Measurements from ENCODE around the gene CDC42.

CDC42 gene

GRCh38 chr1:22038036-22038435 is 14.5 kb upstream of the CDC42 start:
- DNase-seq, result no peak

DNA sequence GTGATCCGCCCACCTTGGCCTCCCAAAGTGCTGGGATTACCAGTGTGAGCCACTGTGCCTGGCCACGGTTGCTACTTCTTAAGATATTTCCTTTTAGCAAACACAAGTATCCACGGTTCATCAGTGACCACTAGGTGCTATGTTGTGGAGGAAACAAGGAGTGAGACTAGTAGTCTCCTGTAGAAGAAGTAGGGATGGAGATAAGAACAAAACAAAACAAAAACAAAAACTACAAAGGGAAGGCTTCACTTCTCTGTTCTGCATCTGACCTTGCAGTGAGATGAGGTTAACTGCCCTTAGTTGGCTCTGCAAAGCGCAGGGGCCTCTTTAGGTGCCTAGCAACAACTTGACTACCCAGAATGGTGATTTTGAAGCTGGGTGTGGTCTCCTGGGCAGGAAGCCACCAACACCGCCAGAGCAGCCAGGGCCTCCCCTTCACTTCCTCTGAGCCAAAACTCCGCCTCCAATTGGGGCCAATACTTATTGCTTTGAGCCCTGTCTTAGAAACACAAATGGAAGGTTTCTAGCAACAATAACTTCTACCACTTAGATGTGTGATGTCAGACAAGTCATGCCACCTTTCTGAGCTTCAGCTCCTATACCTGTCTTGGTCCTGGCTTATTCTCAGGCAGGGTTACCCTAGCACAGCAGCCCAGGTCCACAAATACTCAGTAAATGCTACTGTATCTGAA is 12.8 kb upstream of the CDC42 start:
- peak; percentile 97 for DNase-seq

GRCh38 chr1:22040286-22040623 is 12.3 kb upstream of the CDC42 start:
- no peak for DNase-seq

DNA sequence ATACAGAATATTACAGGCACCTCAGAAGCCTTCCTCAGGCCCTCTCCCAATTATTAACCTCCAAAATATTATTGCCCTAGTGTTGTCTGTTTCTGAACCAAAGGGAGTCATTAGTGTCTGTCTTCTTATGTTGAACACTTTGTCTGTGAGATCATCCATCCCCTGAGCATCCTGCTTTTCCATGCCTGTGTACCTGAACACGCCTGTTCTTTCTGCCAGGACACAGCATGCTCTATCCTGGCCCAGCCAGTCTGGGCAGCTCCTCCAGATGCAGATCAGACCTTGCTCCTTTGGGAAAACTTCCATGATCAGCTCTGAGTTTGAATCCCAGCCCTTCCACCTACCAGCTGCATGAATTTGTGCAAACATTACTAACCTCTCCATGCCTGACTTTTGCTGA is 11.0 kb upstream of the CDC42 start:
- no peak for DNase-seq

- peak; percentile 99 for DNase-seq
Observed at GRCh38 chr1:22043198-22043769, 9.2 kb upstream of the CDC42 start.

DNA sequence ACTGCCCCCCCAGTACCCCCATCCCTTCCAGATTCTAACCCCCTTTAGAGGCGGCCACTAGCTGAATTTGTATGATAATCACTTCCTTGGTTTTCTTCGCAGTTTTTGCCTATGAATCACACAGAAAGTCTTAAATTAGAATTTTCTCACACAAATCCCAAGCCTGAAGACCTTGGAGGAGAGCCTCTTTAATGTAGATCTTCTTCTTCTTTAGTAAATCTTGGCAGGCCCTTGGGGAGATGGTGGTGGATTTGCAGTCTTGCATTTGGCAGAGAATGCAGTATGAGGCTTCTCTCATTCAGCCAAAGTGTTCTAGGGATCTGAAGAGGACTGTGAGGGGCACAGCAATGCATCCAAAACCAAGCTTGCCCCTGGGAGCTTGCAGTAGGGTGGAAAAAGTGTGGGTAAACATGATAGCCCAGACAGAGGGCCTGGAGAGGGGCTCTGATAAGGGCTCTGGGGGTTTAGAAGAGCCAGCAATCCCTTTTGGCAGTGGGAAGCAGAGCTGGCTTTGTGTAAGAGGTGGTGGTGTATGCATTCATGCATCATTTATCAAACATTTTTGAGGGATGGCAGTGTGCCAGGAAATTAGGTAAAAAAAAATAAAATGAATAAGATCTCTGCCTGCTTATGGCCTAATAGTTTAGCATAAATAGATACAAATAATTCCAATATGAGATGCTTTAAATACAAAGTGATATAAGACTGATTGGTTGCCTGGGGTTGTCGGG is 7.7 kb upstream of the CDC42 start:
- DNase-seq, result peak; percentile 99

- no peak for DNase-seq
Observed at GRCh38 chr1:22045604-22046228, 6.8 kb upstream of the CDC42 start.

DNA sequence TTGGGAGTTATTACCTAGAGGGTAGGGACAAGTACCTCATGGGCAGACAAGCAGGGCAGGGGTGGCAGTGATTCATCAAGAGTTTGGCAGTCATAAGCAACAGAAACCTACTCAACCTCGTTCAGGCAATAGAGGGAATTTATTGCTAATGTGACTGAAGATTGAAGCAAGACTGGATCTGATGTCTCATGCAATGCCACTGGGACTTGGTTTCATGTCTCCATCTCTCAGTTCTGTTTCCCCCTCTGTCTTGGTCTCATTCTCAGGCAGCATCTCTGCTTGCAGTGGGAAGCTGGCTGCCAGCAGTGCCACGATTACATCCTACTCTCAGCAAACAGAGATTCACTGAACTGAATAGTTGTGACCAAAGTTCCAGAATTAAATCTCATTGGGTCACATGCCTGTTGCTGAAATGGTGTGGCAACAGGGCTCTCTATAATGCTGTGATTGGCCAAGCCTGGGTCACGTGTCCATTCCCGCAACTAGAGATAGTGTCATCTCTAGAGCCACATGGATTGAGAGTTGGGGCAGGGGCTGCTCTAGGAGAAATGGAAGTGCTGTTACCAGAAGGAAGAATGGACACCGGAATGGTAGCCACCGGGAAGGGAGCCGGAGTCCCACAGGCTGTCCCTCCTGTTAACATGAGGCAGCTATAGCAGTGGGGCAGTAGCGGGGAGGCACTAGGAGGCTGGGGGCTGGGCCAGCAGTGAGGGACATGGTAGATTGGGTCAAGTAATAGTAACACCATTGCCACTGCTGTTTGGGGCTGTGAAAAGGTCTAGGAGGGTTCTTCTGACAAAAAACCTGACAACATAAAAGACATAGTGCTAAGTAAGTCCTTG is 3.9 kb upstream of the CDC42 start:
- DNase-seq, result no peak

- no peak for DNase-seq
Observed at GRCh38 chr1:22050330-22050729, 2.2 kb upstream of the CDC42 start.

DNA sequence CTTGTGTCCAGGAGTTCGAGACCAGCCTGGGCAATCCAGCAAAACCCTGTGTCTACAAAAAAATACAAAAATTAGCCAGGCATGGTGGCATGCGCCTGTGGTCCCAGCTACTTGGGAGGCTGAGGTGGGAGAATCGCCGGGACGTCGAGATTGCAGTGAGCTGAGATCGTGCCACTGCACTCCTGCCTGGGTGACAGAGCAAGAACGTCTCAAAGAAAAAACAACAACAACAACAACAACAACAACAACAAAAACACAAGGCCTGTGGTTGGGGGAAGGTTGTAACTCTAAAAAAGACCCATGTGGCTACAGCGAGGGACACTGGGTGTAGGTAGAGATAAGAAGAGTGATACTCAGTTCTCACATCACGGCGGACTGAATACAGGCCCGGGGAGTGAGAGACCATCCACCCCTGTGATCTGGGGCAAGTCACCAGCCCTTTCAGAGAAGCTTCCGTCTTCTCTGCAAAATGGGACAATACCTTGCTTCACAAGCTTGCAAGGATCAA is 848 bp upstream of the CDC42 start:
- DNase-seq, result no peak

DNA sequence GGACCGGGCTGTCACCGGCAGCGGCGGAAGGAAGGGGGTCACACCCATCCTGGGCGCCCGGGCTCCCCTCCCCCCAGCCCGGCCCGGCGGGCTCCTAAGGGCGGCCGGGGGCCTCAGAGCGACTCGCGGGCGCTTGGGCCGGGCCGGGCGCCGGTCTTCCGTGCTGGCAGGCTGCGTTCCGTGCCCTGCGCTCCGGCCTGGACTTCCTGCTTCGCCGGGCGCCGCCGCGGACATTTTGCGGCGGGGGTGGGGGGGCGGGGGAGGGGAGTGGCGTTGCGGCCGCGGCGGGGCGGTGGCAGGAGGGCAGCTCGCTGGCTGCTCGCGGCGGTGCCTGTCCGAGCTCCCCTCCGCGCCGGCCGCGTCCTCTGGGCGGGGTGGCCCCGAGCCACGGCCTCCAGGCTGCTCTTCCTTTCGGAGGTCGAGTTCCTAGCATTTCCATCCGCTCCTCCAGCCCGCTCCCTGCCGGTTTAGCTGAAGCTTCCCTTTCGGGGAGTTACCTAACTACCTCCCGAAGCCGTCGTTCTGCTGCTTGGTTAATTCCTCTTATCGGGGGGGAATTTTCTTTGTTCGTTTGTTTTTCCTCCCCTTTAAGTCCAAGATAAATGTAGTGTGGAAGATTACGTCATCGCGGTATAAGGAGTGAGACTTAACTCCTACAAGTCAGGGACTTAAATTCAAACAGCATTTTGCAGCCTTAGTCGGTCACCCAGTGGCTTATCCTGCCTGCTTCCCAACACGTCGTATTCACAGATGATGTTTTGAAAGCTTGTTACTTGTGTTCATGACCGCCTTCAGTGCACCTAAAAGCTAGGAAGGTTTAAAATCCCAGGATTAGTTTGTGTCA is 730 bp downstream of the CDC42 start:
- DNase-seq, result peak; percentile 75

DNA sequence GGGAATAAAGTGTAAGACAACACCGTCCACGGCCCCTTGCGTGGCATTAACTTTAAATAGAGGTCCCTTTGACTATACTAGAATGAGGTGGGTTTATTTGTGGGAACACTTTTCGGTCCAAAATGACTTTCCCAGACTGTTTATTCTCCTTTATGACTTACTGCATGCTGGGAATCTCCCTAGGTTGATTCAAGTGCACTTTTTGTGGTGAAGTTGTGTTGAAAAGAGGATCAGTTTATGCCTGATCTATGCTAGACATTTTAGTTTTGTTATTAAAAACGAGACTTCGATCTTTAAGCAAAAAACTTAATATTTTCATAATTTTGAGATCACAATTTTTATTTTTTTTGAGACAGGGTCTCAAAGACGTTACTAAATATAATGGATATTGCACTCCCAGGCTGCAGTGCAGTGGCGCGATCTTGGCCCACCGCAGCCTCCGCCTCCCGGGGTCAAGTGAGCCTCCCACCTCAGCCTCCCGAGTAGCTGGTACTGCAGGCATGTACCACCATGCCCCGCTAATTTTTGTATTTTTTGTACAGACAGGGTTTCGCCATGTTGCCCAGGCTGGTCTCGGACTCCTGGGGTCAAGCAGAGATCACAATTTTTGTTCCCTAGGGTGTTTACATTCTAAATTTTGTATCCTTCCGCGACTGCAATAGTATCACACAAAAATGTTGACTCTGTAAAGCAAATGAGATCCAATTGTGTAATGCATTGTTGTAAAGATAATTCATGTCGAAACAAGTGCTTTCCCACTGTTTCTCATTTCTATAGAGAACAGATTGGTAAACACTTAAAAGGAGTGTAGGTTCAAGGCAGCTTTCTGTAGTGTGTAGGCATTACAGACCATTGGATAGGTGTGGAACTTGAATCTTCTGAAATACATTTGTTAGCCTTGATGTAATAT is 1.6 kb downstream of the CDC42 start:
- no peak for DNase-seq

- DNase-seq, result no peak
Observed at GRCh38 chr1:22055463-22055862, 3.0 kb downstream of the CDC42 start.

- DNase-seq, result no peak
Observed at GRCh38 chr1:22056043-22056442, 3.5 kb downstream of the CDC42 start.

- DNase-seq, result no peak
Observed at GRCh38 chr1:22056936-22057335, 4.4 kb downstream of the CDC42 start.

DNA sequence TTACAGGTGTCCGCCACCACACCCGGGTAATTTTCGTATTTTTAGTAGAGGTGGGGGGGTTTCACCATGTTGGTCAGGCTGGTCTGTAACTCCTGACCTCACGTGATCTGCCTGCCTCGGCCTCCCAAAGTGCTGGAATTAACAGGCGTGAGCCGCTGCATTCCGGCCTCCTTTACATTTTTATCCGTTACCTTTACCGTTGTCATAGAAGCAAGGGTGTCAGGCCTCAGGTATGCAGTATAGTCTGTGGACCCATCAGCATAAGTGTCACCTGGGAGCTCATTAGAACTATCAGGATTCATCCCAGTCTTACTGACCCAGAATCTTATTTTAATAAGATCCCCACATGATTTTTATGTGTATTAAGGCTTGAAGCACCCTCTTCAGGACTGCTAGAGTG is 5.4 kb downstream of the CDC42 start:
- DNase-seq, result no peak

- no peak for DNase-seq
Observed at GRCh38 chr1:22064751-22065402, 12.4 kb downstream of the CDC42 start.

DNA sequence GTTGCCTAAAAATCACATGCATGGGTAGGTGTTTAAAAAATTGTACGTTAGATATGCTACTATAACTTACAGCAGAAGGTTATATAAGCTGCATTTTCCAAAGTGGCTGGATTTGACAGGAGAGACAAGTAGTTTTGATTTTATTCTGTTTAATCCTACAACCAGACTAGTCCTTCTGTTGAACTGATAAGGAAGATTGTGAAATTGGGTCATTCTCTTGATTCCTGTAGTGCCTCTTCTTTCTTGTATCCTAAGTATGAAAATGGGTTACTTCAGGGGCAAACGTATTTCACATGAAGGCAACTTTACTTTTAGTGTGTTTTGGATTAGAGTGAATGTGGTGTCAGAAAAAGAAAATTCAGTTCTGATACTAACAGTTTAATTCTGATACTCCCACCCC is 19.0 kb downstream of the CDC42 start:
- no peak for DNase-seq

DNA sequence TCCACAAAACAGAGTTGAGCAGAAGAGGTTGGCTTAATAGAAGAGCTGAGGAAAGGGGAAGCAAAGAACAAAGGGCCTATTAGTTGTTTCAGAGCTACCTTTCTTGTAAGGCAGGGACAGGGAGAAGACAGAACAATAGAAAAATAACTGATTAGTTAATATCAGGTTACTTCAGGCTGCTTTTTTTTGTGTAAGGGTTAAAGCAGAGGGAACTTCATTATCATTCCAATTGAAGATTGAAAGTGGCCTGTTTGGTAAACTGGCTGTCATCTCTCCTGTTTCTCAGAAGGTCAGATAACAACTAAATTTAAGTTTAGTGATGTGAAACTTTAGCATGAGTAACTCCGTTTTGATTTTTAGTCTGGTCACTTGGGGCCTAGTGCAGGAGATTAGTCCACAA is 22.3 kb downstream of the CDC42 start:
- DNase-seq, result no peak

DNA sequence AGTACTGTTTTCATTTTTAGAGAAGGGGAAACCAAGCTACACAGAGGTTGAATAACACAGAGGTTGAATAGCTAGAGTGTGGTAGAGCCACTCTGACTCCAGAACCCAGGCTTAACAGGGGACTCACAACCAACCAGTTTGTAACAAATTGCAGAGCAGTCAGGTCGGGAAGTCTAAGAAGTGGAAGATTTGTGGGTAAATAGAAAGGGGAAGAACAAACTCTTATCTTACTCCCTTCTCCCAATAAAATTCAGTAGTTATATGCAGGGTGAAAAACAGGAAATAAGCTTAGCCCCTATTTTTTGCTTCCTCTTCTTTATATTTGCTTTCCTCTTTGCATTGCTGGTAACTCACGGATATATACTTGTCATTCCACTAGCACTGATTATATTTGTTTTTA is 23.2 kb downstream of the CDC42 start:
- DNase-seq, result no peak
